Activated T-helper 1 cell treated with Interleukin-2 at 50 U/mL for 16 hours (primary cell): ENCODE results near the gene MLLT1.

ENCODE experiments used
- DNase-seq: peaks from one replicate; pipeline ENCODE4 v3.0.0-alpha.2; 2020; ENCODE audit warnings: low read depth

MLLT1 gene

GRCh38 chr19:6234527-6234926 lies 45.2 kb downstream of the MLLT1 start:
- DNase-seq = no peak

GRCh38 chr19:6233827-6234511 lies 45.8 kb downstream of the MLLT1 start:
- no peak for DNase-seq

DNA sequence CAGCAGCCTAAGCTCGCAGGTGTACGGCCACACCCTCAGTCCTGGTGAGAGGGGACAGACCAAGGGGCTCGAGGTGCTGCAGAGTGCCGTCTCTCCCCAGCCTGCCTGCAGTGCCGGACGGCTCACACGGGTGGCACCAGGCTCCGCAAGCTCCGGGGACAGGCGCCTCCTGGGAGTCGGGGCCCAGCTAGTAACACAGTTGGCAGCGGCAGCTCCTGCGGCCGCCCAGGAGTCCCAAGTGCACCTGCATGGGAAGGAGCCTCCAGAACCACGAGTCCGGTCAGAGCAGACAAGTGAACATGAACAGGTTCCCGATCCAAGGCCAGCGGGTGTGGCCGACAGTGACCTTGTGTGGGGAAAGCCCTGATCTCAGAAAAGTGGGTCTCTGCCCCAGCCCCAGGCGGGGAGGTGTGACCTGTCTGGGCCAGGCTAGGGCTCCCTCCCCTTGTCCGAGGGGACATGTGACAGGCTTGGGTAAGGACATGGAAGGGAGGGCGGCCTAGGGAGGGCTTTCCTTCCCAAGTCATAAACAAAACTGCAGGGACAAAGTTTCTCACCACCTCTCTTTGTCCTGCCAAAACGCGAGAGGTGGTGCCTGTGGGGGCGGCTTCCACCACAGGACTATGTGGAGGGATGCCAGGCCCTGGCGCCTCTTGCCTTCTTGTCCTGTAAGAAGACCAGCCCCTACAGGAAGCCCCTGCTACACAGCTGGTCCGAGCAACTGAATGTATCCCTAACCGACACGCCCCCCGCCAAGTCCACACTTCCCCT lies 46.5 kb downstream of the MLLT1 start:
- DNase-seq = no peak

GRCh38 chr19:6232601-6233055 lies 47.1 kb downstream of the MLLT1 start:
- no peak for DNase-seq

- DNase-seq = no peak
Measured at GRCh38 chr19:6230991-6231448, 48.8 kb downstream of the MLLT1 start.

DNA sequence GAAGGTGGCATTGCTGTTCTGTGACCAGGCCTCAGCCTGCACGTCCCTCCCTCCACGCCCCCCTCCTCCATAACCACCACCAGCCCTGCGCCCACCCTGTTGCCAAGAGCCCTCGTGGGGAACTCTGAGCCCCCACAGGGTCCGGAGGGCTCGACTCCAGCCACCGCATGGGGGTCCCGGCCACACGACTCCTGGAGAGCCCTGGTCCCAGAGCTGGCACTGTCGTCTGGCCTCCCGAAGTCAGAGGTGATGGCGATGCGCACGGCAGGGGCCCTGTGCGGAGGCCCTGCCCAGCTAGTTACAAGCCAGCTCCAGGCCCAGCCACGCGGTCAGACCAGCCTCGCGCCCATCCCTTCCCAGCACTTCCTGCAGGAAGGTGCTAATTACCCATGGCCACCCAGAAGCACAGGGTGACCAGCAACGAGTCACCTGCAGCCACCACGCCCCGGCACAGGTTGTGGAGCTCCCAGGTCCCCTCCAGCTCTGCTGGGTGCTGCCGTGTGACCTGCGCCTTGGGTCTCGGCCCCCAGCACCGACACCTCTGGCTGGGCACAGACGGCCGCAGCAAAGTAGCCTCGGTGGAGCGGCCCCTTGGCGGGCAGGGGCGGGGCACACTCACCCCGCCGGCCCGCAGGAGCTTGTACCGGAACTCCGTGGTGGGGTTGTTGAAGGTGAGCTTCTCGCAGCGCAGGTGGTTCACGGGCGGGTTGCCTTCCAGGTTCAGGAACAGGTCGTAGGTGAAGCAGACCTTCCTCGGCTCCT lies 49.6 kb downstream of the MLLT1 start:
- no peak for DNase-seq

DNA sequence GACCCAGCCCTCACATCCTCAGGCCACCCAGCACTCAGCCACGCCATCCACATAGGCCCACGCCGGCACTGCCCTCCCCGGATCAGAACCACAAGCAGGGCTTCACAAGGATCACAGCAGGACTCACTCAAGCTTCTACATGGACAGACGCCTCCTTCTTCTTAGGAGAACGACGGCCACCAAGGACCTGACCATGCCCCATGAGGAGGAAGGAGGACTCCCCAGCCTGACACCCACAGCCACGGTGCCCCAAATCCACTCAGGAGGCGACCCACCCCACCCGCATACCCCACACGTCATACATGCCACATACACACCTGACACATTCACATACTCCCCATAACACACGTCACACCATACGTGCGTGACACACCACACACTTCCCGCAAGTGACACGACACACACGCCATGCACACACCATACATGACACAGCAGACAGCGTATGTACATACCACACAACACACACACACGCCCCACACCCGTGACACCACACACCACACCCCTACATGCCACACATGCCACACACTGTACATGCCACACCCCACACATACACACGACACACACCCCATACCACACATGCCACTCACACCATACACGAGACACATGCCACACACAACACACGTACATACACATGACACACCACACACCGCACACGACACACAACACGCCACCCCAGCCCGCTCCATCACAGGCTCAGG lies 50.4 kb downstream of the MLLT1 start:
- no peak for DNase-seq

DNA sequence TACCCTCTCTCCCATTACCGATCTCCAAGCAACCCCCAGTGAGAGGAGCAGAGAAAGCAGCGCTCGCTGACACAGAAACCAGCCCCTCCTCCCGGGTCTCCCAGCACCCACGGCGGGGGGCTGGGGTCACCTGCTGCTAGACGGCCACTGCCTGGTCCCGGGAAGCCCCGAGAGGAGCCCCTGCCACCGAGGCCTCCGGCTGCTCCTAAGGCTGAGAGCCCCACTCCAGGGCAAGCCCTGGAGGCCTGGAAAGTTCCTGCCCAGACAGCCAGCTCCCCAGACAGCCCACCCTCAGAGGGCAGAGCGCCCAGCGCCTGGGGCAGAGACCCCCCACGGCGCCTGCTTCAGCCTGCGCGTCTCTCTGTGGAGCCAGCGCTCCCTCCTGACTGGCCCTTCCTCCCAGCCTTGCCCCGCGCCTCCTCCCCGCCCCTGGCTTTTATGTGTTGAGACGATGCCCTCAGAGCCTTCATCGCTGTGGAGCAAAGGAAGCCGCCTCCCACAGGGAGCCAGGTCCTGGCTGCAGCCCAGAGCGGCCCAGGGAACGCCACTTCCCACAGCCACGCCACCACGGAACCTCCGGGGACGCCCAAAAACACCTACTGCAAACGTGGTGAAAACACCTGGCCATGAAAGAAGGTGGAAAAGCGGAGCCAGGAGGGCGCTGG lies 51.1 kb downstream of the MLLT1 start:
- DNase-seq = no peak

DNA sequence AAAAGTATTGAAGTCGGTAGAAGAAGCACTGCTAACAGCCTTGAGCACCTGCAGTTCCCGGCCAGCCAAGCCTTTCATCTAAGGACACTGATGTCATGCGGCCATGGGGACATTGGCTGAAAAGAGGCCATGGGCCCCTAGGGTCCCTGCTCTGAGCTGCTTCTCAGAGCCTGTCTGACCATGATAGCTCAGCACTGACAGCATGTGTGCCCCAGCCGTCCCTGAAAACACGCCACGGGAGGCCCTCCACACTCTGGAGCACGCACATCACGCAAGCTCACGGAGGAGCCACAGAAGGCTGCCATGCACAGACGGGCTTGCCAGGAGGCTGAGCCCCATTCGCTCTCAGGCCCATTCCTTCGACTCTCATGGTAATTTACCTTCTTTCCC lies 51.8 kb downstream of the MLLT1 start:
- DNase-seq = no peak

- DNase-seq = no peak
Measured at GRCh38 chr19:6227156-6227935, 52.4 kb downstream of the MLLT1 start.

- no peak for DNase-seq
Measured at GRCh38 chr19:6226444-6227155, 53.2 kb downstream of the MLLT1 start.

DNA sequence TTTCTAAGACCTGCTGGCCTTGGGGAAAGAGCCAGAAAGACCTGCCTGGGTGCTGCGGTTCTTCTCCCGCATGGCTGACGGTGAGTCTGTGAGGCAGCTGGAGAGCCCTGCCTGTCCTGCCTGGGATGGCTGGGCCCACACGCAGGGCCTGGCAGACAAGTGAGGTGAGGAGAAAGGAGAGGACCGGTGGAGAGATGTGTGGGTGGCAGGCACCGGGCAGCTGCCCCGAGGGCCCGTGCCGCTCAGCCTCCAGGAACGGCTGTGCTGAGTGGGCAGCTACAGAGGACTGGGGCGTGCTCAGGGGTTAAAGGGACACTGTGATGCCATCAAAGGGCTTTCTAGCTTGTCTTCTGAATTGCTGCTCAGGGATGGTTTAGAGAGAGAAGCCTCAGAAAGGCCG lies 53.8 kb downstream of the MLLT1 start:
- no peak for DNase-seq

- no peak for DNase-seq
Measured at GRCh38 chr19:6225232-6225865, 54.4 kb downstream of the MLLT1 start.

DNA sequence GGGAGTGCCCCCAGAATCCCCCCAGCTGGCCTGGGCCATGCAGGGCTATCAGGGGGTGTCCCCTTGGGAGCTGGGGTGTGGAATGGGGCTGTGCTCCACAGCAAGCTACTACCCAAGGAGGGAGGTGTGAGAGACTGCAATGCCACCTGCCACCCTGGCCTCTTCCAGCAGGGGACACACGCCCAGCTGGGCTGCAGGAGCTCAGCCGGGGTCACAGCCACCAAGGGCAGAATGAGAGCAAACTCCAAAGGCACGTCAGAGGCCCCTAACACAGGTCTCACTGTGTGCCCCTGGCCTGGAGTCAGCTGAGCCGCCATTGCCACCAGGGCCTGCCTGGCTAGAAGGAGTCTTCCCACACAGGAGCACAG lies 55.5 kb downstream of the MLLT1 start:
- DNase-seq = no peak

GRCh38 chr19:6223461-6224307 lies 56.1 kb downstream of the MLLT1 start:
- no peak for DNase-seq

DNA sequence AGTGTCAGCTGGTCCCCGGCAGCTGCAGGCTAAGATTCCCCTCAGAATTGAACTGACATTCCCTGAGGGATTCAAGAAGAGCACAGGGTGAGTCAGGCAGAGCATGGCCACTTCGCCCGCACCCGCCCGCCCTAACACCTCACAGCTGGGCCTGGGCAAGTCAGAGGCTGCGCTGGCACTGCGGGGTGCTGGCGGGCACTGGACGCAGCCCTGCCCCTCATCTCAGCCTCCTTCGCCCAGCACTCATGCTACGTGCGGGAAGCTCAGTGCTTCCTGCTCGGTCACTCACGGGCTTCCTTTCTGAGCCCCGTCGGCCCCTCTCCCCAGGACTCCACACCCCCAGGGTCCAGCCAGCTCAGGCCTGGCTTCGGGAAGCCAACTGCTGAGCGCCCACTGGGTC lies 56.9 kb downstream of the MLLT1 start:
- no peak for DNase-seq

- no peak for DNase-seq
Measured at GRCh38 chr19:6221878-6222746, 57.7 kb downstream of the MLLT1 start.
